ENCODE data around the gene LRFN2. TPM values are rescaled to one million over a fixed set of nuclear protein-coding genes. Genes with fewer than 3 reads are reported as not detected.

Gene LRFN2
- total RNA-seq, 1 donor from 2014 or later: 0.20 TPM

GRCh38 chr6:40352527-40353170, 234.5 kb downstream of the LRFN2 start:
- intact Hi-C loops (cut with micrococcal nuclease): no loop called here

GRCh38 chr6:40352006-40352405, 235.2 kb downstream of the LRFN2 start:
- intact Hi-C loops (cut with micrococcal nuclease): no loop called here

- intact Hi-C loops (cut with micrococcal nuclease): no loop called here
Measured at GRCh38 chr6:40350747-40351217, 236.4 kb downstream of the LRFN2 start.

DNA sequence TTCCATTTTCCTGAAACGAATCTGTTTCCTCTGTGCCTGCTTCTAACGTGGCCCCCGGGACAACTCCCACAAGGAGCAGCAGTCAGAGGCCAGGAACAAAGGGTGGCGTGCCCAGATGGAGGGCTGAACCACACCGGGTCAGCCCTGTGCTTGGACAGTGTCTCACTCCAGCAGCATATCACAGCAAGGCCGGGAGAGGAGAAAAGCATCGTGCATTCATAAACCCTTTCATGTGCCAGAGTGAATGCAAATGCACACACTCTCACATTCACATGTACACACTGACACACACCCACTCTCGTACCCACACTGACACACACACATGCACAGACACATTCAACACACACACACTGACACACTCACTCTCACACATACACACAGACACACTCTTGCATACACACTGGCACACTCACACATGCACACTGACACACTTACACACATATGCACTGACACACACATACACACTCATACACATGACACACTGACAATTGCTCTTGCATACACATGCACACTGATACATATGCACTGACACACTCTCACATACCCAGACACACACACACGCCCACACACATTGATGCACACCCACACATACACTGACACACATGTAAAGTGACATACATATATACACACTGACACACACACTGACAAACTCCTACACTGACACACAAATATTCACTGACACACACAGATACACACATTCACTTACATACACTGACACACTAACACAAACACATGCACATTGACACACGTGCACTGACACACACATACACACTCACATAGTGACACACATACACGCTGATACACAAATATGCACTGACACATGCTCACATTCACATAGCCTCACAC, 237.0 kb downstream of the LRFN2 start:
- intact Hi-C loops (cut with micrococcal nuclease): no loop called here

DNA sequence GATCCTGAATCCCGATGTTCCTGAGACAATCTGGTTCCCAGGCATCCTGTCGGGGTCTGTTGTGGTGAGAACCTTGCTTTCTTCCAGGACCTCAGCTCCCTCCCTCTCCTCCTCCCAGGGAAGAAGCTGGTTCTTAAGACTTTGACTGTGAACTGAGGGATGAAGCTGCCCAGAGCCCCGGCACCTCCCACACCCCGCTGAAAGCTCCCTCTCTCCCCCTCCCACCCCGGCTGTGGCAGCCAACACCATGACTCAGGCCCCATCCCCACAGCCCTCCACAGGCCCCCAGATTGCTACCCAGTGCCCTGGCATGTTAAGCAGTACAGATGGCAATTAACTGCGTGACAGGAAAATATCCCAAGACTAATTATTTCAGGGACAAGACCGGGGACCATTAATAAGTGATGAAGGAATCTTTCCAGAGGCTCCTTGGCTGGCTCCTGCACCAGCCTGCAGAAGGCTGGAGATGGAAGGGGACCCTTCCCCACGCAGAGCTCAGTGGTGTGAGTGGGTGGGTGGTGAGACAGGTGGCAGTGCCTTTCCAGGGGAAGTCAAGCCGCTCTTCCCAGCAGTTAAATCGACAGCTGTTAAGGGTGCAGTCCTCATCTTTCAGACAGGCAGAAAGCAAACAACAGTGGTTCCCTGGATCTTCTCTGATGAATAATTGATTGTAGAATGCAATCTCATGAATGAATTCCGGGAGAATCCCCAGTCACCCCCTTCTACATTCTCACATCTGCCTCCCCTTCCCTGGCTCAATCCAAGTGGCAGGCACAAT, 237.9 kb downstream of the LRFN2 start:
- intact Hi-C loops (cut with micrococcal nuclease): no loop called here

GRCh38 chr6:40348591-40348990, 238.6 kb downstream of the LRFN2 start:
- intact Hi-C loops (cut with micrococcal nuclease): no loop called here

GRCh38 chr6:40347571-40348011, 239.6 kb downstream of the LRFN2 start:
- intact Hi-C loops (cut with micrococcal nuclease): no loop called here

GRCh38 chr6:40346246-40346645, 240.9 kb downstream of the LRFN2 start:
- intact Hi-C loops (cut with micrococcal nuclease): no loop called here

DNA sequence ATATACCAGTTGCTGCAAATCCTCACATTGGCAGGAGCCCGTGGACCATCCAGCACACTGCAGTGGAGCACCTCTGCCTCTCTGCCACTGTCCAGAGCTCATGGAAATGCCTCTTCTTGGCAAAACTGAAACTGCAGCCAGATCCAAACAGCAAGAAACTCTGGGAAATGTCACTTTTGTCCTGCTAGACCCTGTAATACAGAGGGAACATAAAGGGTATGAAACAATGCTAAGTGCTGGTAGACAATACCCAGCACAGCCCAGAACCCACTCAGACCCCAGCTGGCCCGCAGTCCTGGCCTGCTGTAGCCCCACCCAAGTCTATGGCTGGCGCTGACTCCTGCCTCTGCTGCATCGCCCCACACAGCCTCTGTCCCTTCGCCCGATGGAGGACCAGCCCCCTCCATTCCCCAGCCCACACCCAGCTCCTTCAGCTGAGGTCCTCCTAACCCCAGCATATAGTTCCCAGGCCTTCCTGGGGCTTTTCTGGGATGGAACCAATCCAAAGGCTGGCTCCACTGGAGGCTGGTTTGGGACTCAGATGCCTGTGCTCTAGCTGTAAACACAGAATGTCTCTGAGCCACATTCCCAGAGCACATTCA, 242.5 kb downstream of the LRFN2 start:
- intact Hi-C loops (cut with micrococcal nuclease): no loop called here

- intact Hi-C loops (cut with micrococcal nuclease): no loop called here
Measured at GRCh38 chr6:40343877-40344565, 243.1 kb downstream of the LRFN2 start.

DNA sequence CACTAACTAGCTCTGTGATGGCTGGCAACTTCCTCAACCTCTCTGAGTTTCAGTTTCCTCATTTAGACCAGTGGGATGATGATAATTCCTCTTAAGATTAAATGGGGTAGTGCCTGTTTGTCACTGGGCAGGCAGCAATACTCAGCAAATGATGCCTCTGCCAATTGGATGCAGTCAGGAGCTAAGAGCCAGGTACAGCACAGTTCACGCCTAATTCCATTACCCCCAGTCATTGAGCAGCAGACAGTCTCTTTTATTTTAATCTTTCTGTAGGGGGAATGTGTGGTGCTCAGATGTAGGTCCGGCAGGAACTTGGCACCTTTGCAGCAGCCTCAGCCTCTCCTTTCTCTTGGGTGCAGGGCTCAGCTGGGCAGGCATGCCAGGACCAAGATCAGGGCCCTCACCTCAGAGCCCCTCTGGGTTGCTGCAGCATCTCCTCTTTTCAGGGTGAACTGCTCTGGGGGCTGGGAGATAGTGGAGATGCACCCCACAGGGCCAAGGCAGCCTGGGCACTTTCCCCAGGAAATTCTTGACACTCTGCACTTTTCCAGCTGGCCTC, 243.8 kb downstream of the LRFN2 start:
- intact Hi-C loops (cut with micrococcal nuclease): no loop called here

DNA sequence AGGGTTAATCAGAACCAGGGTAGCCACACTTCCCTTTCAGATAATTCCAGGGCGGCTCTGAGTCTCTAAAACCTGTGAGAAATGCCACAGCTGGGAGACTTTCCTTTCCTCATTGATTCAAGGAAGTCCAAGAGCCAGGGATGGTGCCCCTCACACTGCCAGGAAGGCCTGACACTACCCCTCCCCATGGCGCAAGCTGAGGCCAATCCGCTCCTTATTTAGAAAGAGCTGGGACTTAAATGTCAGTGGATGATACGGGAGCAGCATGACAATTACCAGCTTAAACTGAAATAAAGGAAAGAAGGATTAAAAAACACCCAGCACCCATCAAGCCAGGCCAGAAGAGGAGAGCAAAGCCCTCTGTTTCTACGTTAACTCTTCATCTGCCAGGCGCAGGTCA, 244.4 kb downstream of the LRFN2 start:
- intact Hi-C loops (cut with micrococcal nuclease): no loop called here

DNA sequence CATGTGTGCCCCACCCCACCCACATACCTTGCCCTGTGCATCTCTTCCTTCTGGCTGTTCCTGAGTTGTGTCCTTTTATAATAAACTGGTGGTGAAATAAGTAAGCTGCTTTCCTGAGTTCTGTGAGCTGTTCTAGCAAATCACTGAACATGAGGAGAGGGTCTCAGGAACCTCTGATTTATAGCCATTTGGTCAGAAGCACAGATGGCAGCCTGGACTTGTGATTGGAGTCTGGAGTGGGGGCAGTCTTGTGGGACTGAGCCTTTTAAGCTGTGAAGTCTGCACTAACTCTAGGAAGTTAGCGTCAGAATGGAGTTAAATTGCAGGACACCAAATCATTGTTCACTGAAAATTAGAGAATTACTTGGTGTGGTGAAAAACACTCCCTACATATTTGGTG, 245.4 kb downstream of the LRFN2 start:
- intact Hi-C loops (cut with micrococcal nuclease): no loop called here
